ENCODE results near the gene GAPDHS. TPM values are rescaled to one million over a fixed set of nuclear protein-coding genes. Genes with fewer than 3 reads are reported as not detected.

GAPDHS gene
- polyA plus RNA-seq, 1 donor from 2014 or later = not detected

DNA sequence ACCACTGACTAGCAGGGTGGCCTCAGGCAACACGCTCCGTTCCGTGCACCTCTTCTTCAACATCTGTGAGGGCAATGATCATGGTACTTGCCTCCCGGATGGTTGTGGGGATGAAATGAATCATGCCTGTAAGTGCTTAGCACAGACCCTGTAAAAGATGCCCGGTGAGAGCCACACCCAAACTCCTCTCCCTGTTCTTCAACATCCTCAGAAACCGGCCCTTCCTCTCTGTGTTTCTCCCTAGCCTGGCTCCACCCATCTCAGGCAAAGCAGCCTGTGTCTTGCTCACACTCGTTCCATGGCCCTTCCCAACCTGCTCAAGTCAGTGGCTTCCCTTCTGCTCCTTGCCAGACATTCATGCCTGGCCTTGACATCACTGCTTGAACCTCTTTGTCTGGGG lies 14.0 kb upstream of the GAPDHS start:
- no peak overlapping the region for H3K27ac Mint-ChIP-seq
- peaks cover 4% of the 10 kb centered on the region for H3K36me3 Mint-ChIP-seq
- H3K9me3 Mint-ChIP-seq = peaks cover 0 to 5% (median 0%) of the 10 kb centered on the region in 3 donors
- no peaks in the 10 kb centered on the region for H3K4me1 Mint-ChIP-seq
- no peak overlapping the region for H3K4me3 Mint-ChIP-seq
- peaks cover 7% of the 10 kb centered on the region for H3K27me3 Mint-ChIP-seq

DNA sequence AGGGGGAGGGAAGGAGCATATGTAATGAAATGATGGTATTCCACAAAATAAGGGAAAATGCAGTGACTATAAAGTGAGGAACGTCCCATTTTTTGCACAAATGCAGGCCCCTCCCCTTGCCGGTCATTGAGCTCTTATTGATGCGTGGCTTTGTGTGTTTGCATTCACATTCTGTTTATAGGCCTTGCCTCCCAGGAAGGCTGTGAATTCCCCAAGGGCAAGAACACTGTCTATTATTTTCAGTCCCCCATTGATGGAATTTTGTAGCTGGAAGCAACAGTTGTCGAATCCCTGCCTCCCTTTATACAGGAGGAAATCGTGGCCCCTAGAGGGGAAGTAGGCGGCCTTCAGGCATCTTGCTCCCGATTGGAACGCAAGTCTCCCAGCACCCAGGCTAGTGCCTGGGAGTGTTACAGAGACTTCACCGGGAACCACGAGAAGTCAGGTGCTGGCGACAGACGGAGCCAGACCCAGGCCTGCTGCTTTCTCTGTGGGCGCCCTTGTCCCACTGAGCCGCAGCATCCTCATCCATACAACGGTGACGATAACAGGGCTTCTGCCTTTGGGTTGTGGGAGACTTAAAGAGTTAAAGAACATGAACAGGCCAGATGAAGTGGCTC lies 12.0 kb upstream of the GAPDHS start:
- H3K36me3 Mint-ChIP-seq = peaks cover 4% of the 10 kb centered on the region
- H3K27ac Mint-ChIP-seq = no peak overlapping the region
- peaks cover 8% of the 10 kb centered on the region for H3K27me3 Mint-ChIP-seq
- H3K4me1 Mint-ChIP-seq = no peaks in the 10 kb centered on the region
- H3K4me3 Mint-ChIP-seq = no peak overlapping the region
- peaks cover 0 to 5% (median 0%) of the 10 kb centered on the region in 3 donors for H3K9me3 Mint-ChIP-seq

DNA sequence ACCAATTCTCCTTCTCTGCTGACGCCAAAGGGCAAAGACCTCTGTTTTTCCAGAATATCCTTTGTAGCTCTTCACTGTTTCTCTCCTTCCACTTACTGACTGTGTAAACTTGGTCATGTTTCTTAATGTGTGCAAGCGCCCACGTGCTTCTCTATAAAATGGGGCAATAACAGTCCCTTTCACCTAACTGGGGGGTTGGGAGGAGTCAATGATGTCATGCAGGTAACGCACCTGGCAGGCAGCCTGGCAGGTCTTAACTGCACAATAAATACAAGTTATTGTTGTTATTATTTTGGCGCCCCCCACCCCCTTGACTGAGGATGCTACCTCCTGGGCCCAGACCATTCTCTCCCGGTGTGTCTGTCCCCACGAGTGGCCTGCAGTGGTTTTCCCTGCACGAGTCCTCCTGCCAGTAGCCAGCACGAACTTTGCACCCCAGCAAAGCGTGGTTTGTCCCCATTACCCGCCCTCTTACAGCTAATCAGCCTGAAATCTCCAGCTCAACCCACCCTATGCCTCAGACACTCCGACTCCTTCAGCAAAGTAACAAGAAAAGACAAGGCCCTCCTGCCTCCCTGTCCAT lies 10.4 kb upstream of the GAPDHS start:
- H3K4me3 Mint-ChIP-seq = no peak overlapping the region
- peaks cover 16% of the 10 kb centered on the region for H3K27me3 Mint-ChIP-seq
- H3K4me1 Mint-ChIP-seq = no peaks in the 10 kb centered on the region
- H3K9me3 Mint-ChIP-seq = peaks cover 0 to 3% (median 0%) of the 10 kb centered on the region in 3 donors
- H3K27ac Mint-ChIP-seq = no peak overlapping the region
- peaks cover 2% of the 10 kb centered on the region for H3K36me3 Mint-ChIP-seq

DNA sequence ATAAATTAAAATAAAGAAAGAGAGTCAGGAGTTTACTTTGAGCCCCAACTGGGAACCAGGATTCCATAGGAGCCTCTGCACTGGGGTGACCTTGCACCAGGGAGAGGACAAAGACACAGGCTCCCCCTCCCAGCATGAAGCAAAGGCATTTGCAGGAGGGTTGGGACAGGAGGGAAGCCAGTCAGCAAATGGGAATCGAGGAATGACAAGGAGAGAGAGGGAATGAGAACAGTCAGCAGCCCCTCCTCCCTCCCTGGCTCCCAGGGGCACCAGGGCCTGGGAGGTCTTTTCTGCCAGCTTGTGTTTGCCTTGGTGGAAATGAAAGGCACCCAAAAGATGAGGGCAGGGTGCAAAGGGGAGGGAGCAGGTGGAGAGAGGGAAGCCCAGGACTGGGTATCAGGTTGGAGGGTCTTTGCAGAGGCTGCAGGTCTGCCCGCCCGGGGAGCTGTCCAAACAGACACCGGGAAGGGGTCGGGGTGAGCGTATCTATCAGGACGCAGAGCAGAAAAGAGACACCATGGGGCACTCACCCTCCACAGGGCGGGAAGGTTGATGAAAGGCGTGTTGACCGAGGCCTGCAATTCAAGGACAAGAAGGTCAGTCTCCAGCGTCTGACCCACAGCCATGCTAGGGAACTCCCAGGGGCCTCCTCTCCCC lies 8.9 kb upstream of the GAPDHS start:
- peaks cover 0 to 3% (median 0%) of the 10 kb centered on the region in 3 donors for H3K9me3 Mint-ChIP-seq
- no peak overlapping the region for H3K27ac Mint-ChIP-seq
- peaks cover 2% of the 10 kb centered on the region for H3K36me3 Mint-ChIP-seq
- H3K27me3 Mint-ChIP-seq = peaks cover 27% of the 10 kb centered on the region
- no peak overlapping the region for H3K4me3 Mint-ChIP-seq
- no peaks in the 10 kb centered on the region for H3K4me1 Mint-ChIP-seq

DNA sequence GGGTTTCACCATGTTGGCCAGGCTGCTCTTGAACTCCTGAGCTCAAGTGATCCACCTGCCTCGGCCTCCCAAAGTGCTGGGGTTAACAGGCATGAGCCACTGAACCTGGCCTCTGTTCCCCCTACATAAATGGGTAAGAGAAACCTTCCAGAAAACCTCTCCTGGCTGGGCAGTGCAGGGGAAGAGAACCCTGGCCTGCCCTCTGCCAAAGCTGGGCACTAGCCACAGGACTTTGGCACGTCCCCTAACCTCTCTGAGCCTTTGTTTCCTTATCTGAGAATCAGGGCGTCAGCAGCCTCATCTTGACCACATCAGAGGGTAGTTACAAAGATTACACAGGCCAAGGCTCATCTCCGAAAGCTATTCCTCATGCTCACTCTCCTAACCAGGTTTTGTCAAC lies 7.4 kb upstream of the GAPDHS start:
- Mint-ChIP-seq H3K36me3 (no peaks in the 10 kb centered on the region), H3K4me1 (no peaks in the 10 kb centered on the region), H3K9me3 (no peaks in the 10 kb centered on the region), H3K27me3 (peaks cover 31% of the 10 kb centered on the region), H3K27ac (no peak overlapping the region), H3K4me3 (no peak overlapping the region)

DNA sequence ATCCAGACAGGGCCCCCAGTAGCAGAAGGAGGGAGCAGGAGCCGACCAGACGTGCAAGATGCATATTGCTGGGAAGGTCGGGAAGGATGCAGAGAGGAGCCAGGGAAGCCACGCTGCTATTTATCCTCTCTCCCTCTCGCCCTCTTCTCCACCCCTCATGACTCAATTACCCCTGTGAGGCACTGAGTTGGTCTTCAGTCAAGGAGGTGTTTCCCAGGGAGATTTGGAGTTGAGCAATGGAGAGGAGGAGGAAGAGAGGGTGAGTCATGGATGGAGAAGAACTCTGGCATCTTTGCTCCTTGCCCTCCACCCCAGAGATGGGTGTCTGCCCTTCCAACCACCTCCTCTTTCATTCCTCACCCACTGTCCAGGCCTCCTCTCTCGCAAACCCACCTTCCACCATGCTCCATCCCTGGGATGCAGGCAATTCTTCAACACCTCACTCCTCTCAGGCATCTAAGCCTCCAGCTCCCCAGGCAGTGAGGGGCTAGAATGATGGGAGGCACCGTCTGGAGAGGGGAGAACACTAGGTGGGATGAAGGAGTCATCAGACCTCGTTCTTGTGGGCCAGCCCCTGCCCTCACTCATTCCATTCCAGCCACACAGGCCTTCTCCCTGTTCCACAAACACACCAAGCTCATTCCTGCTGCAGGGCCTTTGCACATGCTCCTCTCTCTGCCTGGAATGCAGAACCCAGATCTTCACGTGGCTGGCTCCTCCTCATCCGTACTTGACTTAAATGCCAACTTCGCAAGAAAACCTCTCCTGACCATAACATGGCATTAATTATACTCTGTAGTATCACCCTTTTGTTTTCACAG lies 4.8 kb upstream of the GAPDHS start, which contains the start of gene SBSN:
Gene SBSN (minus strand): TSS at position 94 of the 821 bp plus-strand sequence. CDS start 30 bp downstream, at position 64.
- Mint-ChIP-seq H3K27me3 (peaks cover 41% of the 10 kb centered on the region), H3K9me3 (no peaks in the 10 kb centered on the region), H3K4me1 (peaks cover 2 to 6% (median 4%) of the 10 kb centered on the region in 3 donors), H3K4me3 (no peak within 1 kb of the TSS), H3K36me3 (no peaks in the 10 kb centered on the region), H3K27ac (peak within 1 kb of the TSS in 1 of 3 donors; percentile 31)

DNA sequence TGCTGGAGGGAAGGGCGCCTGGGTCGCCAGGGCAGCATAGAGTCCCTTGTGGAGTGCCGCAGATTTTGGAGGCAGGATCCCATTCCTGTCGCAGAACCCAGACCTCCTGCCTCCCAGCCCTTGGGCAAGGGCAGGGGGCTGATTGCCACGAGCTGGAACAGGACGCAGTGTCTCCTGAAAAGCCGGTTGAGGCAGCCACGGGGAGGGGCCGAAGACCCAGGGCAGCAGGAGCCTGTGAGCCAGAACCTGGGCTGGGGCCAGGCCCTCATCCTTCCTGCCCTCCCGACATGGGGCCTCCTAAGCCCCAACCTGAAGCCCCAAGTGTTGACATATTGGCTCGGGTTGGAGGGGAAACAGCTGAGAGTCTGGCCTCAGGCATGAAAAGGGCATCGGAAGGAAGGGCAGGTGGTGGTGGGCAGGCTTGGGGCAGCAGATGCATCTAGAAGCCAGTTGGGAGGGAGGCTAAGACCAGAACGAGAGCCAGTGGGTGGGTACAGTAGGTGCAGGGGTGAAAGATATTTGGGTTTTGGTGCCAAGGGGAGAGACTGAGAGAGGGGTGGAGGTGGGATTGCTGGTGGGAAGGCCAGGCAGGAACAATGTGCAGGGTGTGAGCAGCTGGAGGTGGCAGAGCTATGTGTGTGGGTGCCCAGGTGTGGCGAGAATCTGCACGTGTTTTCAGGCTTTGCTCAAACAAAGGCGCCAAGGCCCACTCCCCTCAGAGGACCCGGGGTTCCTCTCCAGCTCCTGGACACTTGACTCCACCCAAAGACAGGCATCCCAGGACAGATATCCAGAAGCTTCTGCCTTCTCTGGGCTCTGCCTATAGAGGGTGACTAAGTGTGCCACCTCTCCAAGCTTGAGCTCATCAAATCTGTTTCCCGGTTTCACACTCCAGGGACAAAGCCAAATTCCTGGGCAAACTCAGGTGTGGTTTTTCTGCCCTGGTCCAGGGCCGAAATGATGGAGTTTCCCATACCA lies 3.7 kb upstream of the GAPDHS start:
- peaks cover 8 to 11% (median 10%) of the 10 kb centered on the region in 3 donors for H3K4me1 Mint-ChIP-seq
- H3K27ac Mint-ChIP-seq = no peak overlapping the region
- no peaks in the 10 kb centered on the region for H3K36me3 Mint-ChIP-seq
- H3K27me3 Mint-ChIP-seq = peaks cover 46% of the 10 kb centered on the region
- no peak overlapping the region for H3K4me3 Mint-ChIP-seq
- no peaks in the 10 kb centered on the region for H3K9me3 Mint-ChIP-seq

DNA sequence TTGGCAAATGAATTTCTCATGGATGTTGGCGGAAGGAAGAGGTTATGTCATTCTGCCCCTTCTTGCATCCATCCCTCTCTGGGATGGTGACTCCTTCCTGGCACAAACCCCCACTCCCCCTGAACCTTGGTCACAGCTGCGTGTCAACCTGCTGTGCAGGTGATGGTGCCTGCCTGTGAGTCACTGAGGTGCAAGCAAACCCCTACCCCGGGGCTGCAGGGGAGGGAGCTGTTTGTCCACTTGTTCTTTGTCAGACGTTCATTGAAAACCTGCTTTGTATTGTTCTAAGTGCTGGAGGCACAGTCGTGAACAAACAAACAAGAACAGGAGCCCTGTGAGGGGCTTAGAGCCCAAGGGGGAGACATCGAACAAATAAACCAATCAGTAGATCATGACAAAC lies 2.0 kb upstream of the GAPDHS start:
- Mint-ChIP-seq H3K27me3 (peaks cover 43% of the 10 kb centered on the region), H3K4me3 (no peak overlapping the region), H3K27ac (no peak overlapping the region), H3K4me1 (peaks cover 10 to 14% (median 11%) of the 10 kb centered on the region in 3 donors), H3K9me3 (no peaks in the 10 kb centered on the region), H3K36me3 (no peaks in the 10 kb centered on the region)

DNA sequence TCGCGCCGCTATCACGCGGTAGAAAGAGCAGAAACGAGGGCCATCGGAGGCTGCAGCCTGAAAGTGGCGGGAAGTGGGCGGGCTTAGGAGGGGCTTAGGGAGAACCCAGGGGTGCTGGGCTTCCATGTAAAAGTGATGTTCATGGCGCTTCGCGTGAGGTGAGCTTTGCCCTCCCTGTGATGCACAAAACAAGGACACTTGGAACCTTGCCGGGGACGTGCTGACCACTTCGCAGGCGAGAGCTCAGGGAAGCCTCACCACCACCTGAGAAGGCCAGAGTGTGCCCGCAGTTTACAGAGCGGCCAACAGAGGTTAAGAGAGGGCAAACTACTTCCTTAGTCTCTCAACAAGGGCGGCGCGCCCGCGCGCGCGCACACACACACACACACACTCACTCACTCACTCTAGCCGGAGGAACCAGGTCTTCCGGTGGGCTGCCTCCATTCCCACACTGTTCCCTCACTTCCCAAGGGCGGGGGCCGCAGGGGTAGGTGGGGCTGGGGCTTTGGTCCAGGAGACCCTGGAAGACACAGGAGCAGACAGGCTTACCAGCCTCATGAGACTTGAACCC lies 651 bp downstream of the GAPDHS start:
- H3K27ac Mint-ChIP-seq = peak overlapping the region; percentile 31 to 84 (median 65)
- no peaks in the 10 kb centered on the region for H3K36me3 Mint-ChIP-seq
- no peaks in the 10 kb centered on the region for H3K9me3 Mint-ChIP-seq
- H3K4me1 Mint-ChIP-seq = peaks cover 10 to 14% (median 11%) of the 10 kb centered on the region in 3 donors
- H3K4me3 Mint-ChIP-seq = peak overlapping the region; percentile 67 to 86 (median 74)
- H3K27me3 Mint-ChIP-seq = peaks cover 23% of the 10 kb centered on the region

DNA sequence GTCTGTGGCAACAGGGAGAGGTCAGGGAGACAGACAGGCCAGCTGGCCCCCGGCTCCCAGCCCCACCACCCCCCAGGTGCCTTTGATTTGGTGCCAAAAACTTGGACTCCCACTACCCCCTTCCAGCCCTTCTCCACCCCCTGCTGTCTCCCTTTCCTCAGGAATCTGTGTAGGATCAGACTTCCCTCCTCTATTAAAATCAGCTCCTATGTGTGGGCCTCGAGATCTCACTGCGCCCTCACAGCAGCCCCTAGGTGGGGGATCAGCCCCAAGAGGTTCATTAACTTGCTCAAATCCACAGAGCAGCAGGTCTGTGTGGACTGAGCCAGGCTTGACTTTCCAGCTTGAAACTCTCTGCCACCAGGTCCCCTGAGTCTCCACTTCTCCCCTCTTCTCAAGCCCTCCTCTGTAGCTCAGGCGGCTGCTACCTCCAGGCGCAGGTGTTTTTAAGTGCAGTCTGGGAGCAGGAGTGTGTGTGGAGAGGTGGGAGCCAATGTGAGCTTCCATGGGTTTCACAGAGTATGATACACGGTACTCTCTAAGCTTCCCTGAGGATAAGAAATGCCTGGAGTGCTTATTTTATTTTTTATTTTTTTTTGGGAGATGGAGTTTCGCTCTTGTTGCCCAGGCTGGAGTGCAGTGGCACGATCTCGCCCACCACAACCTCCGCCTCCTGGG lies 1.7 kb downstream of the GAPDHS start:
- Mint-ChIP-seq H3K36me3 (no peaks in the 10 kb centered on the region), H3K27me3 (peaks cover 16% of the 10 kb centered on the region), H3K9me3 (no peaks in the 10 kb centered on the region), H3K4me1 (peaks cover 11 to 14% (median 14%) of the 10 kb centered on the region in 3 donors), H3K27ac (no peak overlapping the region), H3K4me3 (peak overlapping the region in 1 of 4 donors; percentile 39)

DNA sequence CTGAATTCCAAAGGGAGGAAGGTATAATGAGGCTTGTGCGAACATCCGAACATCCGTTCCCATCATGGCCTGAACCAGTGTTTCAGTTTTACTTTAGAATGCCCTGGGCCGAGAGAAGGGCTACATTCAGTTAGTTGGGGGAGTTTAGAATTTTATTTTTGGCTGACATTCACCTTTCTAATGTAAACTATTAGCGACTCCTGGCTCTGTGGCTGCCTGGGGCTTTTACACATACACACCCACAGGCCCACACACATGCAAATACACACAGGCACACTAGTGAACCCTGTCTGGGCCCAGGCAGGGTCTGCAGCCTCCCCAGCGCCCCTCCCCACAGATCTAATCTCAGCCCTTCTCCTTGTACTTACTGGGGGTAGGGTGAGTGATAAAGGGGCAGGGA lies 6.1 kb downstream of the GAPDHS start:
- H3K9me3 Mint-ChIP-seq = no peaks in the 10 kb centered on the region
- peak overlapping the region in 1 of 3 donors; percentile 28 for H3K27ac Mint-ChIP-seq
- H3K36me3 Mint-ChIP-seq = no peaks in the 10 kb centered on the region
- peaks cover 2 to 16% (median 9%) of the 10 kb centered on the region in 3 donors for H3K4me1 Mint-ChIP-seq
- H3K4me3 Mint-ChIP-seq = no peak overlapping the region
- H3K27me3 Mint-ChIP-seq = no peaks in the 10 kb centered on the region

DNA sequence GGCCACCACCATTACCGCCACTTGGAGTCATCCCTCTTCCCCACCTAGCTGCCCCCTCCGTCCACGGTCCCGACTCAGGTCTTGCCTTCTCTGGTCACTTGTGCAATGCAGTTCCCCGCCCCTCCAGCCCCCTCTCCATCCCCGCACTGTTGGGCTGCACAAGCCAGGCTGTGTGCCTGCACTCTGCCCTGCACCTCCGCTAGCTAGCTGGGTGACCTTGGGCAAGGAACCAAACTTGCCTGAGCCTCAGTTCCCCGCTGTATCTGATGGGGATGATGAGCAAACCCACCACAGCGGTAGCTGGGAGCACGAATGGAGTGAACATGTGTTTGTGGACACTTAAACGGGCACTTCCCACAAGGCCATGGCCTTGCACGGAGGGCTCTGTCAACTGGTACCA lies 6.6 kb downstream of the GAPDHS start:
- no peaks in the 10 kb centered on the region for H3K27me3 Mint-ChIP-seq
- no peaks in the 10 kb centered on the region for H3K9me3 Mint-ChIP-seq
- no peaks in the 10 kb centered on the region for H3K36me3 Mint-ChIP-seq
- peak overlapping the region in 1 of 4 donors; percentile 67 for H3K4me3 Mint-ChIP-seq
- H3K27ac Mint-ChIP-seq = no peak overlapping the region
- H3K4me1 Mint-ChIP-seq = peaks cover 8 to 19% (median 14%) of the 10 kb centered on the region in 3 donors

DNA sequence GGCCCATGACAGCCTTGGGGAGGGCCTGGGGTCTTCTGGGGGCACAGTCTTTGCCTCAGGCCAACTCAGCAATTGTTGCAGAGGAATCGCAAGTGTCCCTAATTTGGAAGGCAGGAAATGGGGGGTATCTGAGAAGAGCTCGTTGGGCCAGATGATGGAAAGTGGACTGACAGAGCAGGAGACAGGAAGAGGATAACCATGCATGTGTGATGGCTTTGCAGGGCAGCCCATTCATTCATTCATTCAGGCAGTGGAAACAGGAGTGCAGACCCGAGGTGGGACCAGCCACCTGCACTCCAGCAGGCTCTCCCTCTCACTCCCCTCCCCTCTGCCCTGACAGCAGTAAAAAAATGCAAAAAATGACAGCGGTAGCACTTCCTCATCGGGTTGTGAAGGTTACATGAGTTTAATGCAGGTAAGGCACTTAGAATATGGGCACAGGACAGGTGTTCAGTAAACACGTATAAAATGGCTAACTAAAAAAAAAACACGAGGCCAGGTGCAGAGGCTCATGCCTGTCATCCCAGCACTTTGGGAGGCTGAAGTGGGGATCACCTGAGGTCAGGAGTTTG lies 7.2 kb downstream of the GAPDHS start:
- H3K4me3 Mint-ChIP-seq = peak overlapping the region in 2 of 4 donors; percentile 67 to 74

More for the DNA sequence above, 7.2 kb downstream of the GAPDHS start:
- H3K36me3 Mint-ChIP-seq = no peaks in the 10 kb centered on the region
- peaks cover 9 to 20% (median 13%) of the 10 kb centered on the region in 3 donors for H3K4me1 Mint-ChIP-seq
- no peaks in the 10 kb centered on the region for H3K27me3 Mint-ChIP-seq
- H3K27ac Mint-ChIP-seq = peak overlapping the region in 2 of 3 donors; percentile 22 to 92
- H3K9me3 Mint-ChIP-seq = no peaks in the 10 kb centered on the region

All from IgD-negative memory B cell (primary cell).